ENCODE measurements around the gene DSCAML1. TPM values are rescaled to one million over a fixed set of nuclear protein-coding genes. Genes with fewer than 3 reads are reported as not detected.

DSCAML1 gene
- total and polyA plus RNA-seq, 7 experiments from 2014 or later: 0.17 to 1.3 (median 0.60) TPM; not detected in 2

GRCh38 chr11:117560780-117561530, 236.1 kb downstream of the DSCAML1 start:
- no peak for ATAC-seq
- no peaks in the 10 kb centered on the region for H3K4me1 ChIP-seq (ENCODE audit: control insufficient read depth in 2 of 2, insufficient read depth in 2 of 2, low read length in 2 of 2)
- Mint-ChIP-seq H3K27ac (no peak overlapping the region), H3K36me3 (no peaks in the 10 kb centered on the region), H3K4me1 (peaks cover 0 to 3% (median 0%) of the 10 kb centered on the region in 7 donors), H3K9me3 (no peaks in the 10 kb centered on the region), H3K4me3 (no peak overlapping the region), H3K27me3 (peaks cover 0 to 14% (median 8%) of the 10 kb centered on the region in 5 donors)
- intact Hi-C loops (cut with micrococcal nuclease): no loop called here
- no peak overlapping the region for H3K4me3 ChIP-seq (ENCODE audit: low read length)
- CTCF ChIA-PET: no interaction called here
- H3K9me3 ChIP-seq (ENCODE audit: control insufficient read depth in 2 of 3, low read length in 3 of 3): no peaks in the 10 kb centered on the region
- no peak for DNase-seq
- H3K27me3 ChIP-seq (ENCODE audit: control insufficient read depth in 2 of 2, insufficient read depth in 2 of 2, low read length in 2 of 2): no peaks in the 10 kb centered on the region
- H3K36me3 ChIP-seq (ENCODE audit: control insufficient read depth in 2 of 3, insufficient read depth in 3 of 3, low read length in 3 of 3): no peaks in the 10 kb centered on the region
- POLR2A ChIA-PET: no interaction called here
- no peak overlapping the region for H3K27ac ChIP-seq (ENCODE audit: low read depth, low read length)

- H3K36me3 Mint-ChIP-seq: no peaks in the 10 kb centered on the region
- no peaks in the 10 kb centered on the region for H3K9me3 ChIP-seq (ENCODE audit: control insufficient read depth in 2 of 3, low read length in 3 of 3)
- no peak overlapping the region for H3K27ac ChIP-seq (ENCODE audit: low read depth, low read length)
- no peaks in the 10 kb centered on the region for H3K9me3 Mint-ChIP-seq
- peaks cover 0 to 19% (median 8%) of the 10 kb centered on the region in 5 donors for H3K27me3 Mint-ChIP-seq
- DNase-seq (no peak), ATAC-seq (no peak)
- intact Hi-C loops (cut with micrococcal nuclease): no loop called here
- ChIA-PET POLR2A (no interaction called here), CTCF (no interaction called here)
- H3K4me3 Mint-ChIP-seq: no peak overlapping the region
- no peak overlapping the region for H3K4me3 ChIP-seq (ENCODE audit: low read length)
- no peaks in the 10 kb centered on the region for H3K36me3 ChIP-seq (ENCODE audit: control insufficient read depth in 2 of 3, insufficient read depth in 3 of 3, low read length in 3 of 3)
- H3K27me3 ChIP-seq (ENCODE audit: control insufficient read depth in 2 of 2, insufficient read depth in 2 of 2, low read length in 2 of 2): no peaks in the 10 kb centered on the region
- no peak overlapping the region for H3K27ac Mint-ChIP-seq
- H3K4me1 ChIP-seq (ENCODE audit: control insufficient read depth in 2 of 2, insufficient read depth in 2 of 2, low read length in 2 of 2): no peaks in the 10 kb centered on the region
- peaks cover 0 to 2% (median 0%) of the 10 kb centered on the region in 7 donors for H3K4me1 Mint-ChIP-seq
Observed at GRCh38 chr11:117559698-117560097, 237.3 kb downstream of the DSCAML1 start.

- peaks cover 0 to 24% (median 6%) of the 10 kb centered on the region in 5 donors for H3K27me3 Mint-ChIP-seq
Observed at GRCh38 chr11:117557361-117557760, 239.7 kb downstream of the DSCAML1 start.

GRCh38 chr11:117554601-117555333, 242.2 kb downstream of the DSCAML1 start:
- H3K36me3 Mint-ChIP-seq: no peaks in the 10 kb centered on the region
- ChIA-PET CTCF (no interaction called here), POLR2A (no interaction called here)
- Histone ChIP-seq H3K9me3 (ENCODE audit: control insufficient read depth in 2 of 3, low read length in 3 of 3) (no peaks in the 10 kb centered on the region), H3K27me3 (ENCODE audit: control insufficient read depth in 2 of 2, insufficient read depth in 2 of 2, low read length in 2 of 2) (no peaks in the 10 kb centered on the region), H3K4me3 (ENCODE audit: low read length) (no peak overlapping the region), H3K27ac (ENCODE audit: low read depth, low read length) (no peak overlapping the region), H3K4me1 (ENCODE audit: control insufficient read depth in 2 of 2, insufficient read depth in 2 of 2, low read length in 2 of 2) (no peaks in the 10 kb centered on the region), H3K36me3 (ENCODE audit: control insufficient read depth in 2 of 3, insufficient read depth in 3 of 3, low read length in 3 of 3) (no peaks in the 10 kb centered on the region)
- no peak for ATAC-seq
- H3K27ac Mint-ChIP-seq: no peak overlapping the region
- no peak for DNase-seq
- H3K9me3 Mint-ChIP-seq: no peaks in the 10 kb centered on the region
- no peaks in the 10 kb centered on the region for H3K4me1 Mint-ChIP-seq
- H3K4me3 Mint-ChIP-seq: no peak overlapping the region
- intact Hi-C loops (cut with micrococcal nuclease): no loop called here
- H3K27me3 Mint-ChIP-seq: peaks cover 0 to 17% (median 6%) of the 10 kb centered on the region in 5 donors

More at GRCh38 chr11:117557361-117557760, 239.7 kb downstream of the DSCAML1 start:
- Histone ChIP-seq H3K9me3 (ENCODE audit: control insufficient read depth in 2 of 3, low read length in 3 of 3) (no peaks in the 10 kb centered on the region), H3K27me3 (ENCODE audit: control insufficient read depth in 2 of 2, insufficient read depth in 2 of 2, low read length in 2 of 2) (no peaks in the 10 kb centered on the region), H3K27ac (ENCODE audit: low read depth, low read length) (no peak overlapping the region), H3K4me3 (ENCODE audit: low read length) (no peak overlapping the region), H3K36me3 (ENCODE audit: control insufficient read depth in 2 of 3, insufficient read depth in 3 of 3, low read length in 3 of 3) (no peaks in the 10 kb centered on the region), H3K4me1 (ENCODE audit: control insufficient read depth in 2 of 2, insufficient read depth in 2 of 2, low read length in 2 of 2) (no peaks in the 10 kb centered on the region)
- no peaks in the 10 kb centered on the region for H3K9me3 Mint-ChIP-seq
- H3K27ac Mint-ChIP-seq: no peak overlapping the region
- ATAC-seq (no peak), DNase-seq (no peak)
- H3K36me3 Mint-ChIP-seq: no peaks in the 10 kb centered on the region
- no peaks in the 10 kb centered on the region for H3K4me1 Mint-ChIP-seq
- POLR2A ChIA-PET: no interaction called here
- intact Hi-C loops (cut with micrococcal nuclease): no loop called here
- CTCF ChIA-PET: no interaction called here
- H3K4me3 Mint-ChIP-seq: no peak overlapping the region

GRCh38 chr11:117552626-117553025, 244.4 kb downstream of the DSCAML1 start:
- Mint-ChIP-seq H3K9me3 (peaks cover 0 to 1% (median 0%) of the 10 kb centered on the region in 11 donors), H3K27me3 (peaks cover 0 to 17% (median 3%) of the 10 kb centered on the region in 5 donors), H3K36me3 (no peaks in the 10 kb centered on the region), H3K4me3 (peak overlapping the region in 1 of 10 donors; percentile 4), H3K27ac (no peak overlapping the region), H3K4me1 (no peaks in the 10 kb centered on the region)
- intact Hi-C loops (cut with micrococcal nuclease): no loop called here
- ChIA-PET POLR2A (no interaction called here), CTCF (no interaction called here)
- Histone ChIP-seq H3K36me3 (ENCODE audit: control insufficient read depth in 2 of 3, insufficient read depth in 3 of 3, low read length in 3 of 3) (no peaks in the 10 kb centered on the region), H3K4me1 (ENCODE audit: control insufficient read depth in 2 of 2, insufficient read depth in 2 of 2, low read length in 2 of 2) (no peaks in the 10 kb centered on the region), H3K27ac (ENCODE audit: low read depth, low read length) (no peak overlapping the region), H3K4me3 (ENCODE audit: low read length) (no peak overlapping the region), H3K27me3 (ENCODE audit: control insufficient read depth in 2 of 2, insufficient read depth in 2 of 2, low read length in 2 of 2) (no peaks in the 10 kb centered on the region), H3K9me3 (ENCODE audit: control insufficient read depth in 2 of 3, low read length in 3 of 3) (no peaks in the 10 kb centered on the region)
- ATAC-seq (no peak), DNase-seq (no peak)

- no peak for DNase-seq
- H3K4me1 ChIP-seq (ENCODE audit: control insufficient read depth in 2 of 2, insufficient read depth in 2 of 2, low read length in 2 of 2): no peaks in the 10 kb centered on the region
Observed at GRCh38 chr11:117551761-117552343, 245.2 kb downstream of the DSCAML1 start.

More at GRCh38 chr11:117551761-117552343, 245.2 kb downstream of the DSCAML1 start:
- H3K4me1 Mint-ChIP-seq: no peaks in the 10 kb centered on the region
- no peak overlapping the region for H3K4me3 ChIP-seq (ENCODE audit: low read length)
- ATAC-seq: no peak
- no peaks in the 10 kb centered on the region for H3K36me3 Mint-ChIP-seq
- no peaks in the 10 kb centered on the region for H3K36me3 ChIP-seq (ENCODE audit: control insufficient read depth in 2 of 3, insufficient read depth in 3 of 3, low read length in 3 of 3)
- ChIA-PET CTCF (no interaction called here), POLR2A (no interaction called here)
- no peak overlapping the region for H3K4me3 Mint-ChIP-seq
- H3K27me3 ChIP-seq (ENCODE audit: control insufficient read depth in 2 of 2, insufficient read depth in 2 of 2, low read length in 2 of 2): no peaks in the 10 kb centered on the region
- intact Hi-C loops (cut with micrococcal nuclease): no loop called here
- H3K9me3 ChIP-seq (ENCODE audit: control insufficient read depth in 2 of 3, low read length in 3 of 3): no peaks in the 10 kb centered on the region
- H3K9me3 Mint-ChIP-seq: peaks cover 0 to 1% (median 0%) of the 10 kb centered on the region in 11 donors
- no peak overlapping the region for H3K27ac ChIP-seq (ENCODE audit: low read depth, low read length)
- peaks cover 0 to 15% (median 3%) of the 10 kb centered on the region in 5 donors for H3K27me3 Mint-ChIP-seq
- no peak overlapping the region for H3K27ac Mint-ChIP-seq
